NCI-H2107 treated with DMSO at 0.1 percent for 48 hours (cell line): ENCODE results near the gene EPHA6.
"Not testable (repeated sequence)": the region's sequence is repeated elsewhere in the genome, so short reads cannot be mapped to it uniquely, and the experiment has no call there.

Source experiments
- DNase-seq: peaks from one replicate; lab custom pipeline; 2025; ENCODE audit not compliant: unreplicated experiment; lab: John Stamatoyannopoulos, UW

The EPHA6 gene

DNA sequence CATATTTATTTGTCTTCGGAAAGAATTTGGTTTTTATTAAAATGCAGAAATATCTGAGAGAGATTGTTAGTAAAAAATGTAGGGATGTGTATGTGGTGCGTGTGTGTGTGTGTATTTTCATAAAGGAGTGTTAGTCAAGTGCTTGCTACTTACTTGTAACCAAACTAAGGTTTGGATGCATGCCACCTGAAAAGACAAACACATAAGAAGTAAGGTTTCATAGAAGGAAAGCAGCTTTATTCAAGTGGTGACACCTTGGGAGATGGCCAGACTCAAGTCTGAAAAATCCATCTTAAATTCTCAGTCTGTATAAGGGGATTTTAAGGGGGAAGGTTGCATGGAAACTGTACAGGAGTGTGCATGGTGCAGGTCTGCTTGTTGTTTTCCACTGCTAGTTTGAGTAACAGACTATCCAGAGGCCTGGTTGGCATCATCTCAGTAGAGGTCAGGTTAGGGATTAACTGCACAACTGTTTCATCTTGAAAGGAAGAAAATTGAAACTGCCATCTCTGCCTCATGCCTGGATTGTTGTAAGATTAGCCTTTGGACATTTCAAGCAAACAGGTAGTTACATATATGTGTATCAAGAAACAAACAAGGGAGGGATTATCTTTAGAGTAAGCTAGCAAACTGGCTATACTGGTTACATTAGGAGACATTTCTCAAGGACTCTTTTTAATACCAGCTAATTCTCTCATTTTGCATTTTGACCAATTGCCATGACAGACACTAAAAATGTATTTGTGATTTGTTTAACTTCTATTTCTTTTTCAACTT lies 196.7 kb downstream of the EPHA6 start:
- no peak for DNase-seq

DNA sequence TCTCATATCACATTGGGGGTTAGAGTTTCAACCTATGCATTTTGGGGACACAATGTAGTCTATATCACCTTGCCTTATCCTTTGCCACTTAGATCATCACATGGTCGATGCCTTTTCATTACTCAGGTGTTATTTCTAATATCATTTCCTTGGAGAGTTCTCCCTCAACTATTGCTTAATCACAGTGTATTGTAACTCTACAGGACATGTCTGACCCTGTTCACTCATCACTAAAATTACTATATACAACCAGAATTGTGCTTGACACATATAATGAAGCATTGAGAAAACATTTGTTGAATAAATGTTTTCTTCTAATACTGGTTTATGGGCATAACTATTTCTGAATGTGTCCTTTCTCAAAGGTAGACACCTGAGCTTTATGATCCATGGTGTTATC lies 207.4 kb downstream of the EPHA6 start:
- DNase-seq = no peak

GRCh38 chr3:97025612-97026011 lies 211.2 kb downstream of the EPHA6 start:
- DNase-seq = not testable (repeated sequence)

- DNase-seq = no peak
Observed at GRCh38 chr3:97029972-97030371, 215.6 kb downstream of the EPHA6 start.

GRCh38 chr3:97037294-97037943 lies 223.0 kb downstream of the EPHA6 start:
- no peak for DNase-seq

- no peak for DNase-seq
Observed at GRCh38 chr3:97043411-97043810, 229.0 kb downstream of the EPHA6 start.

DNA sequence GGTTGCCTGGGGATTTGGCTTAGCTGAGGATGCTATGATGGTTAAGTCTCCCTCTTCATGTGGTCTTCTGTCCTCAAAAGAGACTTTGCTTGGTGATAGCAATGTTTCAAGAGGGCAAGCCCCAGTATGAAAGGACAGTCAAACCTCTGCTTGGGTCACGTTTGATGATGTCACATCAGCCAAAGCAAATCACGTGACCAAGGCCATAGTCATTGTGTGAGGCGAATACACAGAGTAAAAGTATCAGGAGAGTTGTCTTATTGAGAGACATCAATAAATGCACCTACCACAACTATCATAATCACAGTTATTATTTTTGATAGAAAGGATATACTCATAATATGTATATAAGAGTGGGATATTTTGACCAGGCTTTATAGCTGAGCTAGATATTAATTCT lies 243.0 kb downstream of the EPHA6 start:
- DNase-seq = no peak

GRCh38 chr3:97059168-97059567 lies 244.8 kb downstream of the EPHA6 start:
- no peak for DNase-seq

DNA sequence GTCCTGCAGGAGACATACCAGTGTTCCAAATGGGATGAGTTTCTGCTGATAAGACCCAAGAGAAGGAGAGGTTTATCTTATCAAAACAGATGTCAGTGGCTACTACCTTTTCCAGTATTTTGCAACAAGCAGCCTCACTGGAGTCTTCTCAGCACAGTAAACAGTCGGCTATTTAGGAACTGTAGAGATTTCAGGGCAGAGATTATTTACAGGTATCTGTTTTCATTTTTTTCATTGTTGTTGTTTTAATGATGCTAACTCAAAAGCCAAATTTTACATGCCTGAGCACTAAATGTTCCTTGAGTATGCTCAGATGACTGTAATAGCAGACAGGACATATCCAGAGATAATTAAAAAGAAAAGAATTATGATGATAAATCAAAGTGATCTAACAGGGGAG lies 252.1 kb downstream of the EPHA6 start:
- DNase-seq = no peak

GRCh38 chr3:97070302-97070701 lies 255.9 kb downstream of the EPHA6 start:
- DNase-seq = no peak

DNA sequence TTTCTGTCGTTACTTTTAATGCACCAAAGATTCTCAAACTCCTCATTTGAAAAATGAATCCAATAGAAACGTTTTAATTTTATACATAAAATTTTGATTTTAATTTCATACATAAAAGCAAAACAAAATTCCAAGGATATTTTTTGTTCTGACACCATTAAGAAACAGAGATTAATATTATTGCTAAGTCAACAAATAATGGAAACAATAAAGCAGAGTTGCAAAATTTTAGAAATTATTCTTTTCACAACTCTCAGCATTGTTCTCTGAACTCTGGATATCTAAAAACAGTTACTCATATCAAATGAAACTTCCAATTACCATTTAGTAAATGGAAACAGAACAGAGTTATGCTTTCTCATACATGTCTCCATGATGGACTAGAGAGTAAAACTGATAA lies 260.2 kb downstream of the EPHA6 start:
- no peak for DNase-seq

- no peak for DNase-seq
Observed at GRCh38 chr3:97076673-97077072, 262.3 kb downstream of the EPHA6 start.

DNA sequence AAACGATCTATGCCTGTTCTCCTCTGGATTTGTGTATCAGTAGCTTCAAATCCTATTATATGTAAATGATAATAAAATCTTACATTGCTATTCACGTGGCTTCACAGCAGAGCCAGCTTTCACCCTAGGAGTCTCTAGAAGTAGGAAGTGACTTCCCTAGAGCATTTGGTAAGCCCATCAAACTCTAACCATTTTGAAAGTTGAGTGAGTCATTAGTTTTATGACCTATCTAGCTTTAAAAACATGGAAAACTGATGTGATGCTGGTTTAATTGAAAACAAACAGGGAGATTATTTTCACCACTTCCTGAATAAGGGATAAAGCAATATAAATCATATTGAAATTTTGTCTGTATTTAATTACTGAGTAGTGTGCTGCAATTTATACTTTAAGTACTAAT lies 275.2 kb downstream of the EPHA6 start:
- no peak for DNase-seq

GRCh38 chr3:97102641-97103040 lies 288.2 kb downstream of the EPHA6 start:
- no peak for DNase-seq

DNA sequence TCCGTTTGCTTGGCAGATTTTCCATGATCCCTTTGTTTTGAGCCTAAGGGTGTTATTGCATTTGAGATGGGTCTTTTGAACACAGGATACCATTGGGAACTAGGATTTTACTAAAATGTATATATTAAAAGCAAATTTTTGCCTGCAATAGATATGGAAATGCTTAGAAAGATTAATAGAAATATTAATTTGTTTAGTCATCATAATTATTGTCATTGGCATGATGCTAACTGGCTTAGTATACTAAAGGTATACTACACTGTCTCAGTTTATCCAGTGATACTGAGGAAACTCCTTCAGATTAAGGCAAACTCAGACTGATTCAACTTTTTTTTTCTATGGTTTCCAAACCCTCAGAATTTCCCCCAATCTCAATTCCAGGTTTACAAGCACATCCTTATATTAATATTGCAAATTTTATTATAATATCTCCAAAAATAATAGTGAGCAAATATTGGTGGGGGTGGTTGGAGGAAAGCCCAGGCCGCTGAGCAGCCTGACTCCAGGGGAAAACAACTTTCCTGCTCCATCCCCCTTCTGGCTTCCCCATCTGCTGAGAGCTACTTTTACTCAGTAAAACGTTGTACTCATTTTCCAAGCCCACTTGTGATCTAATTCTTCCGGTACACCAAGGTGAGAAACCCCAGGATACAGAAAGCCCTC lies 291.7 kb downstream of the EPHA6 start:
- DNase-seq = no peak

GRCh38 chr3:97106652-97106989 lies 292.2 kb downstream of the EPHA6 start:
- no peak for DNase-seq

GRCh38 chr3:97108136-97108535 lies 293.7 kb downstream of the EPHA6 start:
- no peak for DNase-seq

DNA sequence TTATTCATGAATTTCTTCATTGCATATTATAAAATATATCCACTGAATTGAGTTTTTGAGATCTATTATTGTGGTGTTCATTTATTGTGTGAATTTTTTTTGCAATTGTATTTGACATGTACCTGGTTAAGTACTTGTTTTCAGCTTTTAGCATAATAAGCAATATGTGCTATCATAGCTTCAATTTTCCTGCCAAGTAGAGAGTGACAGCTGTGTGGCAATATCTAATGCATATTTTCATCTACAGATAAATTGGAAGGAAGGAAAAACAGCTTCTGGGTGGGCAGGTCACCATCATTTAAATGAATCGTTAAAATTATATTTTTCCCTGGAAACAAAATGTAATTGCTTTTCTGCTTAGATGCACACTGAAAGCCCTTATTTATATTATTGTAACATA lies 296.9 kb downstream of the EPHA6 start:
- no peak for DNase-seq

- no peak for DNase-seq
Observed at GRCh38 chr3:97121386-97121785, 307.0 kb downstream of the EPHA6 start.

- DNase-seq = no peak
Observed at GRCh38 chr3:97125902-97126499, 311.6 kb downstream of the EPHA6 start.

- DNase-seq = no peak
Observed at GRCh38 chr3:97131476-97131875, 317.1 kb downstream of the EPHA6 start.
